SK-N-MC (cell line): ENCODE measurements around the gene NAGPA.

ENCODE experiments used
- DNase-seq: peaks from one replicate; pipeline ENCODE4 v3.0.0-alpha.2; 2011; ENCODE audit warnings: low read depth, low spot score
- H3K27ac ChIP-seq: fragments of 200-600 bp; sonication (generic); 2 replicates; pipeline ENCODE4 v1.5.1; 2016; ENCODE audit warnings: mixed run types
- H3K36me3 ChIP-seq: fragments of 200-600 bp; sonication (generic); 2 replicates; pipeline ENCODE4 v1.6.1; 2017; ENCODE audit warnings: antibody characterized with exemption, low read length, mixed read lengths; ENCODE audit not compliant: insufficient read depth
- H3K4me3 ChIP-seq: fragments of 200-600 bp; sonication (generic); 2 replicates; pipeline ENCODE4 v1.5.1; 2016
- H3K9ac ChIP-seq: fragments of 200-600 bp; sonication (generic); 2 replicates; pipeline ENCODE4 v1.8.0; 2017; ENCODE audit warnings: mixed run types, mixed read lengths; ENCODE audit not compliant: insufficient read length
- H3K9me3 ChIP-seq: fragments of 200-600 bp; sonication (generic); 2 replicates; pipeline ENCODE4 v1.6.1; 2017; ENCODE audit warnings: low read depth, mild to moderate bottlenecking, antibody characterized with exemption, low read length, moderate library complexity, mixed read lengths
- EZH2 ChIP-seq: fragments of 200-600 bp; sonication (generic); IDR thresholded peaks from one replicate; pipeline ENCODE4 v1.6.1; 2017; ENCODE audit warnings: antibody characterized with exemption
- FOXP2 ChIP-seq: optimal IDR thresholded peaks from 2 replicates; pipeline ENCODE3; 2011; ENCODE audit warnings: mild to moderate bottlenecking, moderate library complexity; ENCODE audit not compliant: insufficient read depth; ENCODE audit errors: extremely low read length, control extremely low read depth
- POLR2AphosphoS5 ChIP-seq: IDR thresholded peaks from 2 replicates; pipeline ENCODE4 v1.6.1; 2012; ENCODE audit warnings: mild to moderate bottlenecking, low read depth, low read length, borderline replicate concordance

Gene NAGPA

GRCh38 chr16:5004311-5004710 lies 29.4 kb downstream of the NAGPA start:
- Histone ChIP-seq H3K9ac (no peak overlapping the region), H3K27ac (no peak overlapping the region), H3K4me3 (no peak overlapping the region), H3K9me3 (no peaks in the 10 kb centered on the region), H3K36me3 (no peaks in the 10 kb centered on the region)
- no peak for DNase-seq
- TF ChIP-seq EZH2 (no peak), POLR2AphosphoS5 (no peak), FOXP2 (no peak)

- DNase-seq, result no peak
- H3K27ac ChIP-seq, result no peak overlapping the region
- no peak overlapping the region for H3K4me3 ChIP-seq
- H3K9ac ChIP-seq, result no peak overlapping the region
- TF ChIP-seq POLR2AphosphoS5, result no peak
- TF ChIP-seq FOXP2, result no peak
- H3K9me3 ChIP-seq, result no peaks in the 10 kb centered on the region
- no peaks in the 10 kb centered on the region for H3K36me3 ChIP-seq
These were observed 29.9 kb downstream of the NAGPA start for GRCh38 chr16:5003828-5004227.

- Histone ChIP-seq H3K36me3 (no peaks in the 10 kb centered on the region), H3K27ac (no peak overlapping the region), H3K9me3 (no peaks in the 10 kb centered on the region), H3K9ac (no peak overlapping the region), H3K4me3 (no peak overlapping the region)
- no peak for TF ChIP-seq EZH2
- no peak for TF ChIP-seq FOXP2
- no peak for TF ChIP-seq POLR2AphosphoS5
- DNase-seq, result no peak
These were observed 30.5 kb downstream of the NAGPA start for GRCh38 chr16:5003211-5003610.

GRCh38 chr16:5002699-5003143 lies 31.0 kb downstream of the NAGPA start:
- no peaks in the 10 kb centered on the region for H3K9me3 ChIP-seq
- DNase-seq, result no peak
- TF ChIP-seq FOXP2, result no peak
- no peak for TF ChIP-seq EZH2
- TF ChIP-seq POLR2AphosphoS5, result no peak
- no peak overlapping the region for H3K27ac ChIP-seq
- H3K4me3 ChIP-seq, result no peak overlapping the region
- H3K36me3 ChIP-seq, result no peaks in the 10 kb centered on the region
- H3K9ac ChIP-seq, result no peak overlapping the region

GRCh38 chr16:5001986-5002385 lies 31.7 kb downstream of the NAGPA start:
- no peak overlapping the region for H3K9ac ChIP-seq
- no peak for DNase-seq
- TF ChIP-seq POLR2AphosphoS5, result no peak
- no peak for TF ChIP-seq EZH2
- no peak for TF ChIP-seq FOXP2
- no peak overlapping the region for H3K4me3 ChIP-seq
- no peaks in the 10 kb centered on the region for H3K9me3 ChIP-seq
- no peaks in the 10 kb centered on the region for H3K36me3 ChIP-seq
- H3K27ac ChIP-seq, result no peak overlapping the region

GRCh38 chr16:5001571-5001970 lies 32.2 kb downstream of the NAGPA start:
- no peak for DNase-seq
- no peaks in the 10 kb centered on the region for H3K36me3 ChIP-seq
- H3K9me3 ChIP-seq, result no peaks in the 10 kb centered on the region
- H3K27ac ChIP-seq, result no peak overlapping the region
- no peak overlapping the region for H3K9ac ChIP-seq
- no peak overlapping the region for H3K4me3 ChIP-seq
- TF ChIP-seq FOXP2 (no peak), EZH2 (no peak), POLR2AphosphoS5 (no peak)

GRCh38 chr16:5000573-5001001 lies 33.1 kb downstream of the NAGPA start:
- no peak overlapping the region for H3K9ac ChIP-seq
- no peaks in the 10 kb centered on the region for H3K9me3 ChIP-seq
- H3K4me3 ChIP-seq, result no peak overlapping the region
- DNase-seq, result no peak
- H3K27ac ChIP-seq, result no peak overlapping the region
- no peaks in the 10 kb centered on the region for H3K36me3 ChIP-seq
- TF ChIP-seq POLR2AphosphoS5 (no peak), EZH2 (no peak)

- H3K9ac ChIP-seq, result no peak overlapping the region
- H3K27ac ChIP-seq, result no peak overlapping the region
- no peak for DNase-seq
- no peak for TF ChIP-seq FOXP2
- no peak for TF ChIP-seq EZH2
- TF ChIP-seq POLR2AphosphoS5, result no peak
- H3K36me3 ChIP-seq, result no peaks in the 10 kb centered on the region
- H3K9me3 ChIP-seq, result no peaks in the 10 kb centered on the region
- H3K4me3 ChIP-seq, result no peak overlapping the region
These were observed 38.9 kb downstream of the NAGPA start for GRCh38 chr16:4994719-4995434.

- Histone ChIP-seq H3K9ac (no peak overlapping the region), H3K4me3 (no peak overlapping the region)
- TF ChIP-seq FOXP2 (no peak), EZH2 (no peak), POLR2AphosphoS5 (no peak)
These were observed 42.0 kb downstream of the NAGPA start for GRCh38 chr16:4991754-4992153.

More at GRCh38 chr16:4991754-4992153, 42.0 kb downstream of the NAGPA start:
- DNase-seq, result no peak
- no peaks in the 10 kb centered on the region for H3K36me3 ChIP-seq
- no peak overlapping the region for H3K27ac ChIP-seq
- H3K9me3 ChIP-seq, result no peaks in the 10 kb centered on the region
